Activated CD4-positive, alpha-beta memory T cell treated with anti-CD3 and anti-CD28 coated beads for 36 hours (primary cell): ENCODE results near the gene PLEKHS1. TPM values are rescaled to one million over a fixed set of nuclear protein-coding genes. Genes with fewer than 3 reads are reported as not detected.

ENCODE experiments used
- CTCF ChIA-PET: fragments of 350-600 bp; sonication (Branson Sonifier 250); formaldehyde crosslinking; loops from one replicate; lab custom pipeline; 2021; ENCODE audit warnings: antibody characterized with exemption, inconsistent platforms; lab: Charles Lee
- POLR2A ChIA-PET: fragments of 350-600 bp; sonication (Branson Sonifier 250); formaldehyde crosslinking; loops from one replicate; lab custom pipeline; 2021; ENCODE audit warnings: antibody characterized with exemption; lab: Charles Lee
- DNase-seq: peaks from one replicate; pipeline ENCODE4 v3.0.0-alpha.2; 2020
- H3K27ac Mint-ChIP-seq: one replicate; pipeline ENCODE4 v1.8.0; 2021; ENCODE audit warnings: mixed read lengths
- H3K27me3 Mint-ChIP-seq: one replicate; pipeline ENCODE4 v1.8.0; 2021; ENCODE audit warnings: mixed read lengths
- H3K36me3 Mint-ChIP-seq: one replicate; pipeline ENCODE4 v1.8.0; 2021; ENCODE audit warnings: mixed read lengths
- H3K4me1 Mint-ChIP-seq: one replicate; pipeline ENCODE4 v1.8.0; 2021; ENCODE audit warnings: low read depth, mixed read lengths
- H3K4me3 Mint-ChIP-seq: one replicate; pipeline ENCODE4 v1.8.0; 2021; ENCODE audit warnings: mild to moderate bottlenecking, mixed read lengths
- H3K9me3 Mint-ChIP-seq: one replicate; pipeline ENCODE4 v1.8.0; 2021; ENCODE audit warnings: mixed read lengths
- intact Hi-C: fragments of 100-400 bp; cut with micrococcal nuclease; formaldehyde crosslinking; loops from one replicate; pipeline ENCODE4 v1.15.1; 2023
- total RNA-seq, 2 experiments: library from RNA; stranded (reverse); gene quantifications; one replicate each; pipeline ENCODE4 v1.2.3, GENCODE V29; 2021

The PLEKHS1 gene
- not detected for total RNA-seq

DNA sequence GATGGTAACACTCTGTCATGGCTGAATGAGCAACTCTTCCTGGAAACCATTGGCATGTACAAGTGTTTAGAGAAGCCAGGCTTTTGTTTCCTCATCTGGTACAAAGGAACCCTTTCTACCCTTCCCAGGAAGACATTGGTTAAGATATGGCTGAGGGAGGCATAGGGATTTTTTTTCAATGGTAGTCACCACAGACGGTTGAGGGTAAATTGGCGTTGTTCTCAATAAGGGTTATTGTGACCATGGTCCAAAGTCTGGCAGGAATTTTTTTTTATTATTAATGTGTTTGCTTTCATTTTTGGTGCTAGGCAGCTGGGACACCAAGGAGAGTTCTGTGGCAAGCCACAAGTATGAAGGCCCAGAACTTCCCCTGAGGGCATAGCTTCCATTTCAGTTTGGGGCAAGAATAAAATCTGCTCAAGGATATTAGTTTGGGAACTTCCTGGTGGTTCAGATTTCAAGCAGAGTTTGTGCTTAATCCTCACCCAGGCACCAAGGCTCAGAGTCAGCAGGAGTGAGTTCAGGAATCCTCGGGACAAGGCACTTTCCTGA lies at the start of gene PLEKHS1:
Gene PLEKHS1, plus strand, starts transcription at position 502 of the 552 bp plus-strand sequence. CDS start 3,596 bp downstream, outside the sequence.
- Mint-ChIP-seq H3K27me3 (peaks cover 15% of the 10 kb centered on the region), H3K4me1 (no peaks in the 10 kb centered on the region), H3K9me3 (no peaks in the 10 kb centered on the region), H3K36me3 (no peaks in the 10 kb centered on the region), H3K27ac (no peak within 1 kb of the TSS), H3K4me3 (no peak within 1 kb of the TSS)
- ChIA-PET POLR2A (no interaction called here), CTCF (no interaction called here)
- intact Hi-C loops = no loop called here
- no peak for DNase-seq

DNA sequence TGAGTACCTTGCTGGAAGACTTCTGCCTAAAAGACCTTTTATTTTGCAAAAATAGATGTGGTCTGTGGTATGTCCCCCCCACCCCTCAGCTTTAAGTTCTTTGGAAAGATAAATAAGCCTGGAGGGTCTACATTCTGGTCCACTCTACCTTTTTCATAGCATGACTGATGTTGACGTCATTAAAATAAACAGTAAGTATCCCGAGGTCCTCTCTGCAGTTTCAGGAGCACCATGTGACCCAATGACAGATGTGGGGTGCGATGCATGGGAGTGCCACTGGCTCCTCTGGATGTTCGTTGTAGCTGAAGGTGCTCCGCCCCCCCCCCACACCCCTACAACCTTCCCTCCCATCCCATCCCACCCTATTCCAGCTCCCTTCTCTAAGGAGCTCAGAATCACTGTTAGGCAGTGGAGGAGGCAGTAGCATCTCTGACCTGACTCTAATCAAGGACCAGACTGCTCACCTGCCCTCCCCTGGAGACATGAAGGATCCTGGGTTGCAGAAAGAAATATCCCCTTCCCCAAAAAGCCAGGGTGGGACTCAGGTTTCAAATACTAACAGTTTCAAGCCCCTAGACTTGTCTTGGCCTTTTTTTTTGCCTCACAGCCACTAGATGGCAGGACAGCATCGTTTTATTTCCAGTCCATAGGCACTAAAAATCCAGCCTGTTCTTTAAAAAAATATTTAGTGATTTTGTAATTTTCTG lies 46.7 kb upstream of the PLEKHS1 start:
- no peaks in the 10 kb centered on the region for H3K9me3 Mint-ChIP-seq
- ChIA-PET POLR2A (no interaction called here), CTCF (interaction anchor here (0.6 to 1.4 kb wide), 10 partner anchors 9 to 392 kb away, joined by 3 to 6 read pairs (median 3); partner anchors contain the start of gene NRAP)
- peaks cover 27% of the 10 kb centered on the region for H3K4me1 Mint-ChIP-seq
- no peak overlapping the region for H3K4me3 Mint-ChIP-seq
- no peaks in the 10 kb centered on the region for H3K27me3 Mint-ChIP-seq
- H3K27ac Mint-ChIP-seq = no peak overlapping the region
- H3K36me3 Mint-ChIP-seq = peaks cover 9% of the 10 kb centered on the region
- intact Hi-C loops = loop anchor here (1.0 kb wide), 1 partner anchor 399 kb away; no protein-coding TSS in a partner anchor
- peak; percentile 32 for DNase-seq

DNA sequence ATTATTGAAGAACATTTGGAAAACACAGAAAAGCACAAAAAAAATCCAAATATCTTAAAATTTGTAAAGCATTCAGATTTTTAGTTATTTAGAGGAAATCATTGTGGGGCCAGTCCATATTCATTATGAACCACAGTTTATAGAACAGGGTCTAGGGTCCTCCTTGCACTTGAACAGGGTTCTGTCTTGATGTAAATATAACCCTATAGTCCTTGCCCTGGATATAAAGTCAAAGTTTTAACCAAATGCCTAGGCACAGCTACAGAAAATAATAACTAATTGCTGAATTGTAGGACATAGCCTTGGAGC lies 46.2 kb upstream of the PLEKHS1 start:
- ChIA-PET CTCF (interaction anchor here (0.6 to 1.6 kb wide), 6 partner anchors 11 to 397 kb away, joined by 3 to 8 read pairs (median 4); partner anchors contain the start of gene NRAP), POLR2A (interaction anchor here (1.6 kb wide), 1 partner anchor 25 kb away, joined by 4 read pairs; the partner anchor contains the start of gene CASP7)
- Mint-ChIP-seq H3K4me3 (no peak overlapping the region), H3K4me1 (peaks cover 27% of the 10 kb centered on the region), H3K9me3 (no peaks in the 10 kb centered on the region), H3K27me3 (no peaks in the 10 kb centered on the region), H3K27ac (peak overlapping the region; percentile 8), H3K36me3 (peaks cover 8% of the 10 kb centered on the region)
- intact Hi-C loops = loop anchor here (1.0 kb wide), 1 partner anchor 398 kb away; no protein-coding TSS in a partner anchor
- DNase-seq = no peak

DNA sequence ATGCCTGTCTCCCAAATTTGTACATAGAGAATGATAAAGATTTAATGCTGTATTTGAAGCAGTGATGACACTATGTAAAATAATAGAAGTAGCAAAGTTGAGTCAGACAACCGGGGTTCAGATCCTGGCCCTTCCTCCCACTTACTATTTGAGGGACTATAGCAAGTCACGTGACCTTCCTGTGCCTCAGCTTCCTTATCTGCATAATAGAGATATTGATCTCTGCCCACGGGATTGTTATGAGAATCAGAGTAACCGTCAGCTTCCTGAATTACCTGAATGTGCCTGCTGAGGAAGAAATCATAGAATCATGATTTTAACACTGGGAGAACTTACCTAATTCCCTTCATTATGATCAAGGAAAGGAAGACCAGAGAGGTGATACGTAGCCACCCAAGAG lies 44.9 kb upstream of the PLEKHS1 start:
- intact Hi-C loops = loop anchor here (1.0 kb wide), 1 partner anchor 25 kb away; no protein-coding TSS in a partner anchor
- H3K4me1 Mint-ChIP-seq = peaks cover 27% of the 10 kb centered on the region
- CTCF ChIA-PET = interaction anchor here (1.1 to 1.6 kb wide), 5 partner anchors 10 to 399 kb away, joined by 3 to 8 read pairs (median 3); no protein-coding TSS in a partner anchor

DNA sequence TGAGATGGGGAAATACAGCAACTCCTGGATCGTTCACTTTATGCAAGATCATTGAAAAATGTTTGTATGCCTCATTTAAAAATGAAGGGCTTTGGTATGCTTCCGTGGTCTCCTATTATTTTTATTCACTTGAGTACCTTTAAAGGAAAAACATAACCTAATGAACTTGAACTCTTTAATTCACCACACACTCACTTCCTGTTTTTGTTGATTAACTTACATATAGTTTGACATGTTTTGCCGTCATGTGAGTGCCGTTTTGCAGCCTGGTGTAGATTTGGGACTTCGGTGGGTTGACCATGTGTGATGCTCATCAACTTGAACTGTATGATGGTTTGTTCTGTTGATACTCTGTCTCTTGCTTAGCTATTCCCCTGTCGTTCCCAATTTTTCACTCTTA lies 42.8 kb upstream of the PLEKHS1 start:
- Mint-ChIP-seq H3K4me3 (no peak overlapping the region), H3K36me3 (peaks cover 5% of the 10 kb centered on the region), H3K27me3 (no peaks in the 10 kb centered on the region), H3K4me1 (peaks cover 27% of the 10 kb centered on the region), H3K9me3 (no peaks in the 10 kb centered on the region), H3K27ac (no peak overlapping the region)
- CTCF ChIA-PET = interaction anchor here (0.6 to 1.9 kb wide), 2 partner anchors 29 to 988 kb away, joined by 5 to 8 read pairs; partner anchors contain the start of gene CASP7
- DNase-seq = no peak
- intact Hi-C loops = no loop called here
- POLR2A ChIA-PET = no interaction called here

More for the DNA sequence above, 44.9 kb upstream of the PLEKHS1 start:
- Mint-ChIP-seq H3K27ac (no peak overlapping the region), H3K9me3 (no peaks in the 10 kb centered on the region), H3K4me3 (no peak overlapping the region), H3K27me3 (no peaks in the 10 kb centered on the region), H3K36me3 (peaks cover 5% of the 10 kb centered on the region)
- POLR2A ChIA-PET = interaction anchor here (1.6 kb wide), 1 partner anchor 27 kb away, joined by 4 read pairs; the partner anchor contains the start of gene CASP7
- DNase-seq = no peak

DNA sequence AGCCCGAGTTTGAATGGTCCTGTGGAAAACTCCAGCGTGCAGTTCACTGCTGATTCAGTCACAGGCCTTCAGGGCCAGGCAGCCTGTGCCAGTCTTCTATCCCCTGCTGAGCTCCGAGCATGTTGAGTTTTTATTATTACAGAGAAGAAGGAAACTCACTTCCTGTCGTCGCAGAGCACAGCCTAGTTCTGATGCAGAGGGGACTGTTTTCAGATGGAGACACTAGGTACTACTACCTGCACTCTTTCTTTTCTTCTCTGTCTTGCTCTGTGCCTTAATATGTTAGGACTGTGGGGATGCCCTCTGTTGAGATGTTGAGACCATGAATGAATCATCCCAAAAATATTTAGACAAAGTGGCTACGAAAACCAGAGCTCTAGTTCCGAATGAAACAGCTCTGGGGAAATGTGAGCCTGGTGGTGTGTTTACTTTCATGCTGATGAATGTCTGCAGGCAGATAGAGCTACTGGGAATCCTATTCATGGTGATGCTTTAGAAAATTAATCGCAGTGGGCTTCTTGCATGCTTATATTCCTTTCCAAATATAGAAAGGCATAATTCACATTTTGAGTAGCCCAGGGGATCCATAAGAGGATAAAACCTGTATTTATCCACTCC lies 42.2 kb upstream of the PLEKHS1 start:
- Mint-ChIP-seq H3K27ac (no peak overlapping the region), H3K4me3 (no peak overlapping the region), H3K4me1 (peaks cover 27% of the 10 kb centered on the region), H3K27me3 (no peaks in the 10 kb centered on the region), H3K36me3 (peaks cover 9% of the 10 kb centered on the region), H3K9me3 (no peaks in the 10 kb centered on the region)
- ChIA-PET POLR2A (no interaction called here), CTCF (interaction anchor here (0.6 to 1.9 kb wide), 2 partner anchors 30 to 988 kb away, joined by 5 to 8 read pairs; partner anchors contain the start of gene CASP7)
- intact Hi-C loops = no loop called here
- no peak for DNase-seq

DNA sequence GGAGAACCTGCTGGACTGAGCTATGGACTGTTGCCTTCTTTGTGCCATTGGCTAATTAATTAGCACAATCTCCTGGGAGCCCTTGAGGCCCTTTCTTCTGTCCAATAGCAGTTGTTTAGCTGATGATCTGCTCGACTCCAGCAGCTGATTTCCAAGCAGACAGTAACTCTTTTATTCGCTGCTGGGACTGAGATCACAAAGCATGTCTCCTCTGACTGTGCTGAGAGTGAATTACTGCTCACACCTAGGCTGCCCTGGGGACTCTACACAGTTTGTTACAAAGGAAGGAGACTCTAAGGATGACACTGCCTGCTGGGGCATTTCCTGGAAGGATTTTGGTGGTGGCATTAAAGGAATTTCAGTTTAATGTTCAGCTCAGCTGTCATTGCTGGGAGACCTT lies 40.3 kb upstream of the PLEKHS1 start:
- no peak overlapping the region for H3K27ac Mint-ChIP-seq

DNA sequence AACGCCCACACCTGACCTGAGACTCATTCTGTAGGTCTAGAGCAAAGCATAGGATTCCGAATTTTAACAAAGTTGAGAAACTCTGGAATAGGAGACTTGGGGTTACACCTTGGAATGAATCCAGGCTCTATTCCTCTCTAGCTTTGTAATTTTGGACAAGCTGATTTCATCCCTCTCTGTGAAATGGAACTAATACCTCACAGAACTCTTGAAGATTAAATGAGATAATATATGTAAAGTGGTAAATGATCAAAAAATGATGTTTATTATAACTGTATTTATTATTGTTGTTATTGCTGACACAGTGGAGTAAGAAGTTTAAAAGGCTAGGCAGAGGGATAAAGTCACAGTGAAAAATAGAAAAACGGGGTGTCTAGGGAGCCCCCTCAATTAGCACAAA lies 39.5 kb upstream of the PLEKHS1 start:
- POLR2A ChIA-PET = no interaction called here
- no peaks in the 10 kb centered on the region for H3K9me3 Mint-ChIP-seq
- intact Hi-C loops = no loop called here

More for the DNA sequence above, 40.3 kb upstream of the PLEKHS1 start:
- ChIA-PET CTCF (no interaction called here), POLR2A (no interaction called here)
- Mint-ChIP-seq H3K27me3 (no peaks in the 10 kb centered on the region), H3K36me3 (peaks cover 9% of the 10 kb centered on the region), H3K4me1 (peaks cover 22% of the 10 kb centered on the region), H3K9me3 (no peaks in the 10 kb centered on the region), H3K4me3 (no peak overlapping the region)
- DNase-seq = no peak
- intact Hi-C loops = no loop called here

DNA sequence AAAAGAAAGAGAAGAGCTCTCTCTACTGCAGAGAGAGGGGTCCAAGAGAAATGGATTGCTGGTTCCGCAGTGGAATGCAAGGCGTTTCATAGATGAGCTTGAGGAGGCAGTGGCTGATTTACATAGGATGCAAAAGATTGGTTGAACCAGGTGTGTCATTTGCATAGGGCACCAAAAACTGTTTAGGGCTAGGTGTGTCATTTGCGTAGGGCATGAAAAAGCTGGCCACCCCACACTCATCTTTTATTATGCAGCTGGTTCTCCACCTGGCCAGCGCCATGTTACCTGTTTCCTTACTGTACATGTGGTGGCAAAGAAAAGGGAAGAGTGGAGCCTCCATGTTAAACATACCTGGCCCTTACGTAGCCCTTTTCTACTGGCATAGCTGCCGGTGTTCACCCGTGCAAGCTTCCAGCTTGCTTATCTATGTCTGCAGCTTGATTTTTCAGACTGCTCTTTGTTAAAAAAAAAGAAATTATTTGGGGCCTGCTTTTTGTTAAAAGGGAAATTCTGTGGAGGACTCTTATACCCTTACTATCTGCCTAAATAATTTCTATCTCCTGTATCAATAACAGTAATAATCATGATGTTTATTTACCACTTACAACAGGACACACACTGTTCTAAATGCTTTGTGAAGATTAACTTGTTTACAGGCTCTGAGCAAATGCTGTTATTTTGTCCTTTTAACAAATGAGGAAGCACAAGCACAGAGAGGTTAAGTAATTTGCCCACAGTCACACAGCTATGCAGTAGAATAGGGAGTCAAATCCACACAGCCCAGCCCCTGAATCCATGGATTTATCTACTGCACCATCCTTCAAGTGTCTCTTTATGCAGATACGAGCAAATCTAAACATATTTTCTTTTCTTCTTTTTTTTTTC lies 38.5 kb upstream of the PLEKHS1 start:
- intact Hi-C loops = no loop called here
- H3K9me3 Mint-ChIP-seq = no peaks in the 10 kb centered on the region
- ChIA-PET CTCF (interaction anchor here (0.6 to 1.0 kb wide), 2 partner anchors 9 to 1054 kb away, joined by 3 read pairs; no protein-coding TSS in a partner anchor), POLR2A (no interaction called here)
- no peak overlapping the region for H3K27ac Mint-ChIP-seq
- H3K27me3 Mint-ChIP-seq = no peaks in the 10 kb centered on the region
- H3K4me3 Mint-ChIP-seq = no peak overlapping the region
- peaks cover 14% of the 10 kb centered on the region for H3K36me3 Mint-ChIP-seq
- DNase-seq = no peak
- H3K4me1 Mint-ChIP-seq = peaks cover 9% of the 10 kb centered on the region

More for the DNA sequence above, 39.5 kb upstream of the PLEKHS1 start:
- Mint-ChIP-seq H3K27me3 (no peaks in the 10 kb centered on the region), H3K36me3 (peaks cover 13% of the 10 kb centered on the region), H3K4me1 (peaks cover 13% of the 10 kb centered on the region), H3K4me3 (no peak overlapping the region), H3K27ac (no peak overlapping the region)
- no peak for DNase-seq
- CTCF ChIA-PET = no interaction called here

DNA sequence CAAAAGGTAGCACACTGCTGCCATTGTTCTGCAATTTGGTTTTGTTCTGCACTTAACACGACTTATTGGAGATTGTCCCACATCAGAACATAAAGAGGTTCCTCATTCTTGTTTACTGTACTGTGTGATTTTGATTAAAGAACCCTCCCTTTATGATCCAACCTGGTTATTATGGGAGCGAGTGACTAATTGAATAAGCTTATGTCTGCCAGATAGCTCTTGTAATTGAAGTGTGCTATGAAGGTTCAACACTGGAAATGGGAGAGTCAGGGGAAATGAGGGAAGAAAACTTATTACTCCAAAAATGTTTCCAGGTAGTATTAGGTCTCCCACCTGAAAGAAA lies 37.9 kb upstream of the PLEKHS1 start:
- H3K9me3 Mint-ChIP-seq = no peaks in the 10 kb centered on the region
- H3K4me3 Mint-ChIP-seq = no peak overlapping the region
- no peak overlapping the region for H3K27ac Mint-ChIP-seq
- H3K36me3 Mint-ChIP-seq = peaks cover 18% of the 10 kb centered on the region
- intact Hi-C loops = no loop called here
- ChIA-PET POLR2A (no interaction called here), CTCF (interaction anchor here (1.0 kb wide), 1 partner anchor 9 kb away, joined by 3 read pairs; no protein-coding TSS in a partner anchor)
- DNase-seq = no peak
- H3K27me3 Mint-ChIP-seq = no peaks in the 10 kb centered on the region
- H3K4me1 Mint-ChIP-seq = peaks cover 7% of the 10 kb centered on the region

DNA sequence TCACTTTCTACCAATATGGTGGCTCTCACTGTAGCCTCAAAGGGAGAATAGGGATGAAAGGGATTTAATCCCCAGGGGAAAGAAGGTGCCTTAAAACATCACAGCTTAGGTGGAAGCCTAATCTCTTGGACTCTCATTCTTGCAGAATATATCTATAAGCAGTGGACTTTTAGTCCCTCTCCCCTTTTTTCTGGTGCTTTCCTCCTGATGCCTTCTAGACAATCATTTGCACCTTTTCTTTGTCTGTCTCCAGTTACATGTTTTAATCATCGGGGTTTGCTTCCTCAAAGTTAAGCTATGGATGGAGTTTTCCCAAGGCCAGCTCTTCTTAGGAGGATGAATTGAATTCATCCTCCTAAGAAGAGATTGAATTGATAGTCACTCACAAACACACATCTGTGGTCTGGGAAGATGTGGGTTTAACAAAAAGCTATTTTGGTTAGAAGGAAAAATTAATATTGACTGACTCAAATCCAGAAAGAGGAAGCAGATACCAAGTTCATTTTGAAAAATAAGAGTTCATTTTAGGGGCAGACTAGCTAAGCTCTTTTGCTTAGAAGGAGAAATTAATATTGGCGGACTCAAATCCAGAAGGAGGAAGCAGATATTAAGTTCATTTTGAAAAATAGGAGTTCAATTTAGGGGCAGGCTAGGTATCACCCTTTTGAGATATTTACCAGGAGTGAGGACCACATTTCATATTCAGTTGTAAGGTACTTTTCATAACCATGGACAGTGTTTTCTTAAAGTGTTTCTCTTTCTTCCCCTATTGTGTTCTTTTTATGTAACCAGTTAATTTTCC lies 35.2 kb upstream of the PLEKHS1 start:
- no peak for DNase-seq
- intact Hi-C loops = no loop called here
- H3K36me3 Mint-ChIP-seq = peaks cover 30% of the 10 kb centered on the region
- no peak overlapping the region for H3K27ac Mint-ChIP-seq
- H3K4me1 Mint-ChIP-seq = no peaks in the 10 kb centered on the region
- no peak overlapping the region for H3K4me3 Mint-ChIP-seq
- H3K9me3 Mint-ChIP-seq = no peaks in the 10 kb centered on the region
- ChIA-PET CTCF (interaction anchor here (1.2 kb wide), 1 partner anchor 10 kb away, joined by 3 read pairs; no protein-coding TSS in a partner anchor), POLR2A (no interaction called here)
- H3K27me3 Mint-ChIP-seq = no peaks in the 10 kb centered on the region
